Astrocyte of the hippocampus (primary cell): ENCODE results near the gene JAM3.
A peak's percentile ranks its signal among the peaks of the same experiment; 100 is the strongest.

ENCODE experiments used
- DNase-seq: peaks from one replicate; pipeline ENCODE4 v3.0.0; 2011; ENCODE audit warnings: low read depth, low spot score

JAM3 gene

DNA sequence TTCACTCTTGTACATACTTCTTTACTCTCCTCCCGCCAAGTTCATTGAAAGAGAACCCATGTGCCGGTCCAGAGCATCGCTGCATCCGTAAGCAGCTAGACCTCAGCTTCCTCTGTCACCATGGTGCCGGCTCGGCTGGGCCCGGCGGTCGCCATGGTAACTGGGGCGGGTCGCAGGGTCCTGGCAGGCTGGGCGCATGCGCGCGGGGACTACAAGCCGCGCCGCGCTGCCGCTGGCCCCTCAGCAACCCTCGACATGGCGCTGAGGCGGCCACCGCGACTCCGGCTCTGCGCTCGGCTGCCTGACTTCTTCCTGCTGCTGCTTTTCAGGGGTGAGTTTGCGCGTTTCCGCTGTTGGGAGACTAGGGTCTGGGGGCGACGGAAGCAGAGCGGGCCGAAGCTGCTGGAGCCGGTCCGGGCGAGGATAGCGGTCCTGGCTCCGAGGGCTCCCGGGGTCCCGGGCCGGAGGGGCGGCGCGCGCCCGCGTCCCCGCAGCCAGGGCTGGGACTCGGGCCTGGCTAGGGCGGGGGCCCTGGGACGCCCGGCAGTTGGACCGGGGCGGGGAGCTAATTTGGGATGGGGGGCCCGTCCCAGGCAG lies at the start of gene JAM3:
Gene JAM3 (plus strand): TSS at position 244 of the 597 bp plus-strand sequence. CDS start 12 bp downstream, at position 256.
- peak; percentile 99 for DNase-seq

DNA sequence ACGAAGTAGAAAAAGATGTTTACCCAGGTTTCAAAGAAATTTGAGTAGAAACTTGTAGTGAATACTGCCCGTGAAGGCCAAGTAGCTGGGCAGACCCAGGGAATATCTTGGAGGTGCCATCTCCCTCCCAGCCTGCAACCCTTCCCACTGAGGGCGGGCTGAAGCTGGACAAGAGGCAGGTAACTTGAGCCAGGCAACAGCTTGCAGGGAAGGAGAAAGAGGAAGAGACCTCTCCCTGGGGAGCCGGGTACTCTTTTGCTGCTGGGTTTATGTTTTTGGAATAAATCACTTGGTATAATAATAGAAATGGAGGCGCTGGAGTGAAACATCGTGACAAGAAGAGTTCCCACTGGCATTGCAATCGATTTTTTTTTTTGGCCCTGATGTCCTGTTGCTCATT lies 49.4 kb upstream of the JAM3 start:
- no peak for DNase-seq

DNA sequence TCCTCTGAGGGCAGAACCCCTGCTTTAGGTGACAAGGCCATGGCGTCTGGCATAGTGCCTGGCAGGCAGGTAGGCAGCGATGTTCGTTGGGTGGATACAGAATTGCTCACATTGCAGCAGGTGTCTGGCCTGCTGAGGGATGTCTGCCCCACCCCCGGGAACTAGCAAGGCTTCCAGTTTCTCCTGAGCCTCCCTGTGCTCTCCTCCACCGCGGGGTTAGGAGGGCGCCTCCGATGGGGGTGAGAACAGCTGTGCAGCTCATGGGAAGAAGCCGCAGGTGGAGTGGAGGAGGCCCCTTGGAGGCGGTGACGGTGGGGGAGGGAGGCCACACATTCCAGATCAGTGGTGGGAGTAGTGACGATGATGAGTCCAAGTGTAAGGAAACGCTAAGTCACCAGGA lies 48.3 kb upstream of the JAM3 start:
- DNase-seq: no peak

DNA sequence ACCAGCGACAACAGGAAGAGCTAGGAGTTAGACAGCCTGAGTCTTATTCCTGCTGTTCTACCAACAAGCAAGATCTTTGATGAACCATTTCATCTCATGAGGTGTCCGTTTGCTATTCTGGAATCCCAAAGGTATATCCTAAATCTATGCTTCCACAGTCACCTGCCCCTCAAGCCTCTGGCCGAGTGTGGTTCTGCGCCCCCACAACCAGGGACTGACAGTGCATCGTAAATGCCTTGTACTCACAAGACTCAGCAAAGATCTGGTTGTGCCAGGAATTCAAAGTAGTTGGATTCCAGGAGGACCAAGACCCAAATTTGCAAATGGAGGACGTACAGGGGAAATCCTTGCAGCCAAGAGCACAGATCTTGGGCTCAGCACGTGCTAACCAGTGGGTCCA lies 47.5 kb upstream of the JAM3 start:
- no peak for DNase-seq

DNA sequence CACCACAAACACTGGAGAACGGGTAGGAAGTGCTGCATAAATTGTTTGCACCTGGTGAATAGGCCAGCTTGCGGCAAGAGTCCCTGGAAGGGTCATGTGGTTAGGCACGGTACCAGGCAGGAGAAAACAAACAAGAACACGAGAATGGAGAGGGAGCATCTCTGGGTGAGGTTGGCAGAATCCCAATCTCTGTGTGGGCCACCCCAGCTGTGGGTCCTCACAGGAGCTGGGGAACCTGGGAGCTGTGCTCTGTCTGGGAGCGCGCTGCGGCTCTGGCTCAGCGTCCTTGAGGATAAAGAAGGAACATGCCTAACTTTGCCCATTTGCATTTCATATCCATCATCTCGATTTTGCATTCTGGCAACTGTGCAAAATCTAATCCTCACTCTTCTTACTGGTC lies 46.1 kb upstream of the JAM3 start:
- no peak for DNase-seq

DNA sequence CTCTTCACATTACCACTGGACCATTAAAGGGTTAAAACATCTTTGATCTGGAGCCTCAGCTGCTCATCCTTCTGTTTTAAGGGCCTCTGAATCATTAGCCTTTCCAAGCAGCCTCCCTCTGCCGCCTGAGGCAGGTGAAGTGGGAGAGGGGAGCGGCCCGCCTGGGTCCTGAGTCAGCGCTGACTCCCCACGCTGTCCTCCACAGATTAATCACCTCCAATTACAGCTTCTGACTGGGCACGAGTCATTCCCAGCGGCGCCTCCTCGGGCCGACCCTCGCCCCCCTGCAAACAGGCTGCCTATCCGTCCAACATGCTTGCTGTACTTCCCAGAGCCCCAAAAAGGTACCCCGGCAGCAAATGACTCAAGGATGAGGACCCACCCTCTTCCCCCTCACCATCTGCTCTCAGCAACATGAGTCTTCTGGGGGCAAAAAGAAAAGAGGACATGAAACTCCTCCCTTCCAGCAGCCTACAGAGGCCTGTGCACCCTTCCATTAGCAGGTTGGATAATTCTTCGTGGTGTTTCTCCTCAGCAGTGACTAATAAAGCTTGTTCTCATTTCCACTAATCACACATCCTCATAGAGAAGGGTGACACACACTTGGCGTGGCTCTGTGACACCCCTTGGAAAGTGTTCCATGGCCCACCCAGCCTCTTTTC lies 44.3 kb upstream of the JAM3 start:
- peak; percentile 63 for DNase-seq

DNA sequence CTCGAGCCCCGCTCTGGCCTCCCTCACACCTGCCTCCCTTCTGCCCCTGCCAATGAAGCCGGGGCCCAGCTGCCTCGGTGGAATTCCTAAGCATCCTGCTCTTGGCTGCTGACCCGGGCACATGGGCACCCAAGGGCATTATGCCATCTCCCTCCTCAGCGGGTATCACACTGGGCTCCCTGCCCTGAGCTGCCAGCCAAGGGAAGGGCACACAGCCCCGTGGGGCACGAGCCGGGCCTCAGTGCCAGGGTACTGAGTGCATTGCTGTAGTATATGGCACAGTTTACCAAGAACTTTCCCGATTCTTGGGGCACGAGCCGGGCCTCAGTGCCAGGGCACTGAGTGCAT lies 43.8 kb upstream of the JAM3 start:
- no peak for DNase-seq

DNA sequence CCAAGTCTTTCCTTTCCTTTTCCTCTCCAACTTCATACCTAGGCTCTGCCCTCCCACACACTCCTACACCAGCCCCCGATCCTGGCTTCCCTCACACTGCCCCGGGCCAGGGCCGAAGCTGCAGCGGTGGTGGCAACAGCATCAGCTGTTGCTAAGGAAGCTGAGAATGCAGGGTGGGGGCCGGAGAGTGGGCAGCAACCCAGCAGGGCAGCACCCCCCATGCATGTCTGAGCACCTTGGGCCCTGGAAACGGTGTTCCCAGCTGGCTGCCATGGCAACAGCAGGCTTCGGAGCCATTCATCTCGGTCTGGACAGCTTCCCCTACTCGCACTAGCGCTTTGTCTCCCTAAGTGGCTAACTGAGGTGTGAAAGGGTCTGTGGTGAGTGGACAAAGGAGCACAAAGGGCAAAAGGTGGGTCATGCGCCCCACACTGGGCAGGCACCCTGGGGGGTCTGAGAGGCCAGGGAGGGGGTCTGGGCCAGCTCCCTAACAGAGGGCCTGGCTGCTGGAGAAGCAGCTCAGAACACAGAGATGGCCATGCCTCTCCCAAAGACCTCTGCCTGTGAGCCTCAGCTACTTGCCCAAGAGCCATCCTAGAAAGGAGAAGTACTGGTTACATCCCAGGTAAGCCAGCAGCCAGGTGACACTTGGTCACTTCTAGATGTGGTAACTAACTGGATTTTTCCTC lies 42.1 kb upstream of the JAM3 start:
- DNase-seq: peak; percentile 65

DNA sequence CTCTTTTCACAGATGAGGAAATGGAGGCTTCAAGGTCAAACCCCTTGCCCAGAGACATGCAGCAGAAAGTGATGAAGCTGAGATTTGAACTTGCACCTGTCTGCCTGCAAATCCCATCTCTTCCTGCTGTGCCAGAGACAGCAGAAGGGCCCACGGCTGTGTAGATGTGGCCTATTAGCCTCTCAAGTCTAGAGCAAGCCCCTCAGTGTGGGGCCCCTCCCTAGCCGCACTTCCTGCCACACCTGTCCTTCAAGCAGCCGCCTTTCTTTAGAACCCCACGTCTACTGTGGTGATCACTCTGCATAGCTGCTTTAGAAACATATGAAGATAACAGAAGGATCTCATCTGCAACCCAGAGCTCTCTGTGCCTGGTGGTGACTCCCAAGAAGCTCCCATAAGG lies 41.2 kb upstream of the JAM3 start:
- DNase-seq: no peak

DNA sequence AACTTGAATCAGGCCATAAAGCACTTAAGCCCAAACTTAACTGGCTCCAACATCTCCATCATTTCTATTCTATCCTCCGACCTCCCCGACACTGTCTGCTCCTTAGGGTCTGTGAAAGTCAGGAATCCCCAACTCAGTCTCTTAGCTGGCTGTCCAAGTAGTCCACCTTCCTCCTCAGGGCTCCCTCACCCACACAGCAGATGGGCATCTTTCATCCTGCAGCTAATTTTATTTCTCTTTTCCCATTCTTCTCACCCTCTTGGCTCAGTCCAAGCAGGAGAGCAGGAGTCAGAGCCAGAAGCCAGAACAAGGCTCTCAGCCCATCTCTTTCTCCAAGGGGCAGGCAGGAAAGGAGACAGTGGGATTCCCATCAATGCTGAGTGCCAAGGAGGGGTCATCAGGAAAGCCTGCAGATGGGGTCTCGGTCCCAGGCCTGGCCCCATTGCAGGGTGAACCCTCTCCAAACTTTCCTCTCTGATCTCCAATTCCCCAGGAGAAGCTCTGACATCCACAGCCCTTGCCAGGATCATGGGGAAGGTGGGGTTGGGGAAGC lies 40.4 kb upstream of the JAM3 start:
- DNase-seq: no peak

DNA sequence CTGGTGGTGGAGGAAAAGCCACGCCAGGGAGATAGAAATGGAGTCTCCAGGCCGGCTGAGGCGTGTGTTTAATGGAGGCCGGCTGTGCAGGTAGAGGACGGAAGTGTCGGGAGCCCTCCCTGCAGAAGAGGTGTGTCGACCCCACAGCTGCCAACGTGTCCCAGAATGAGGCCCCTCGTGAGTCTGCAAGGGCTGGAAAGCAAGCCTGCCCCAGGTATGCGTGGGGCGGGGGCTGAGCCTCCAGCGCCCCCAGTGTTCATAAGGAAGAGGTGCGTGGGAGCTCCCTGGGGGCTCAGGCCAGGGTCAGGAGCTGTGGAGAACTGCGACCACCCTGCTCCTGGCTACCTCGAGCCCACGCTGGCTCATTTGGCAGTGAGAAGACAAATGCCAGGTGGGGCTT lies 38.0 kb upstream of the JAM3 start:
- DNase-seq: no peak

DNA sequence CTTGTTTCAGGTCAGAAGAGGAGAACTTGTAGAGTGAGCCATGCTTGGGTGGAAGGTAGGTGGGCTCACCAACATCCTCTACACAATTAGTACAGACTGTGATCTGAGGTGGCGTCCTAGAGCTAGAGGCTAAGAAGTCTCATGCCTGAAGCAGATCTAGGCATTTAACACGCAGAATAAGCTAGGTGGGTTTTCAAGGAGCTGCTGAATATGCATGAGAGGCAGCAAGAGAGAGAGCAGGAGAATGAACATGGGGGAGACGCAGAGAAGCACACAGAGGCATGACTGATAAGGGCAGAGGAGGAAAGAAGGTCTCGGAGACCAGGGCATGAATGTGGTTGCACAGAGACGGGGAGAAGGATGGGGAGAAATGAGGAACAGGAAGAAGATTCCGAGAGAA lies 36.8 kb upstream of the JAM3 start:
- no peak for DNase-seq

DNA sequence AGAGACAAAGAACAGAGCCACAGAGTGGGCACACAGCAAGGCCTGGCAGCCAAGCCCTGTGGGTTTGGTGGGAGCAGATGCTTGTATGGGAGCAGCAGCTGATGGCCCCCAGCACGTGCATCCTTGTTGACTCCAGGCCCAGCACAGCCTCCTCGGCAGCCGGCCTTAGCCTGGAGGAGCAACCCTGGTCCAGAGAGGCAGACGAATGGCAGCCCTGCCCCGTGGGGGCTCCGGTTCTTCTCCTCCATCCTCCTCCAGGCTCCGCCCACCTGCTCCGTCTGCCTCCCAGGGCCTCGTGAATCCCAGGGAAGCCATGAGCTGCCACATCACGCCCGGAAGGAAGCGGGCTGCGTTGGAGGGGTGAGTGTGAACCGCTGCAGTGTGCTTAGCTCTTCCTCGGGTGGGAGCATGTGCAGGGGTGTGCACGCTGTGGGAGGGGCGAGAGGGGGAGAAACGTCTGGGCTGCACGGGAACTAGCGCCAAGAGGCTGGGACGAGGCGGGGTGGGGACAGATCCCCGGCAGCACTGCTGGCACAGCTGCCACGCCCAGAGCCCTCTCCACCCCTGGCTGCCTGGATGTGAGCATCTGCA lies 36.3 kb upstream of the JAM3 start:
- DNase-seq: no peak

DNA sequence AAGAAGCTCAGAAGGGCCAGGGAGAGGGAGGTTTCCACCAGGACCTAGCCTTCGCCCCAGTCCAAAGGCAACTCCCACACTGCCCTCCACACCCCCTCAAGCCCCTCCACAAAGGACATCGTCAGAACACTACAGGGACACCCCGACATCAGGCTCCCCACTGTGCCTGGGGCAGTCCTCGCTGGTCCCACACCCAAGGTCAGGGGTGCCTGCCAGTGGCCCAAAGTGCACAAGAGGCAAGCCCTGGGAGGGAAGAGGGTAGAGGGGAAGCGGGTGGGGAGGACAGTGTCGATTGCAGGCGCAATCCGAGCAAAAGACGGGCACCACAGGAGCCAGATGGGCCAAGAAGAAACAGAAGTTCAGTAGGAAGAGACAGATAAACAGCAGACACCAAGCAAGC lies 35.6 kb upstream of the JAM3 start:
- no peak for DNase-seq

DNA sequence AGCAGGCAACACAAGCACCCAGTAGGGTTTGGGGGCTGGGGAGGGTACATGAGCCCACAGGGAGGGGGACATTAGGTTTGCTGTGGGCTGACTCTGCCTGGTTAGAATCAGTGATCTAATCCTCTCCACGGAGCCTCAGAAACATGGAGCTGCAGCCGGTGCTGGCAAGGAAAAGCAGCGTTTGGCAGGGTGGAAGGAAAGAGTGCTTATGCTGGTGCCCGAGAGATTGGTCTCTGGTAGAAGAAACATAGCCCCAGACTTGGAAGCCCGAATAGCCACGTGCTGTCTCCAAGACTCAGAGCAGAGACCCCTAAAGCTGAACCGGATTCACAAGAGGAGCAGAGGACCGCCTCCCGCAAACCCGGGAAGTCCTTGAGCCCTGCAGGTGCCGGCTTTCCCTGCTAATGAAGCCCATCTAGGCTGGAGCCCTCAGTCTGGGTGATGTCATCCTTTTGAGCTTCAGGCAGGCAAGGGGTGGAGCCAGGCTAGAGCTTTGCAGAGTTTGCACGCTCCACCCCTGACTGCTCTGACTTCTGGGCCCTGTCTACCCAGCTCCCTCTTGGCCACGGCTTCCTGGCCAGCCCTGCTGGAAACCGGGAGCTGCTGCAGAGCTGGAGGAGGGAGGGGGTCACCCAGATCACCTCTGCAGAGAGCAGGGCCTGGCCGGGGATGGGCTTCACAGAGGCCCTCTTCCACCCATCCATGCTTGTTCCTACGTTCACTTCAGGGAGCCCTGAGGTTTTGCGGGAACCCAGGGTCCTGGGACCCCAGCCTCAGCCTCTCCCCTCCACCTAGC lies 35.0 kb upstream of the JAM3 start:
- peak; percentile 92 for DNase-seq

DNA sequence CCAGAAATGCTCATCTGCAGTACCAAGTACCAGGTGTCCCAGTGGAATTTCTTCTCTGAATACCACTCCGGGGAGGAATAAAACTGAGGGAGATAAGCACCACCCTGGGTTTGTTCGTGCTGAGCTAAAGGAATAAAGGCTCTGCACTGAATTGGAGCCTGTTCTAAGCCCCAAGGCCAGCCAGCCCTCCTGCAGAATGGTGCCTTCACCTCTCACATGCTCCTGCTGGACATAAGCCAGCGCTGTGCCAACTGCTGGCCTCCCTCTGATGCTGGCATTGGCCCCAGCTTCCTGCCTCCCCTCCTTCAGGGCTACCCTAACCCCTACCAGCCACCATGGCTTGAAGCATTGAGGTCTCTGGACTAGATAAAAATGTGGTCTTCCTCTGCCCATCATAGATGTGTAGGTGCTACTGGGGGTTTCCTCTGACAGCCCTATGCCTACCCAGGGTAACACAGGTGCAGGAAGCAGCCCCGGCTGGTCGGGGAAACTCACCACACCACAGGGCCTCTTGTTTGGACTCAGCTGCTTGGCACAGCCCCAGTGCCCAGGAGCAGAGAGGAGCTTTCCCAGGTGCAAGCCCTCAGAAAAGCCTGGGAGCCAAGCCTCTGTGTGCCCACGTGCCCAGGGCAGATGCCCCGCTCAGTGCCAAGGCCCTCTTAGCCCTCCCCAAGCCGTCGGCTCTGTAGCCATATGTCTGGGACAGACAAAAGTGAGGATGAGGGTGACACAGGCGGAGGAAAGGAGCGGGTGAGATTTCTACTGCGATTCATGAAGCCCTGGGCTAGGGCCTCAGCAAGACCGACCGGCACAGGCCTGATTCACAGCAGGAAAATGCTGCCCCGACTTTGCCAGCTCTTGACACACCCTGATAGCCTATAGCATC lies 34.1 kb upstream of the JAM3 start:
- DNase-seq: no peak

DNA sequence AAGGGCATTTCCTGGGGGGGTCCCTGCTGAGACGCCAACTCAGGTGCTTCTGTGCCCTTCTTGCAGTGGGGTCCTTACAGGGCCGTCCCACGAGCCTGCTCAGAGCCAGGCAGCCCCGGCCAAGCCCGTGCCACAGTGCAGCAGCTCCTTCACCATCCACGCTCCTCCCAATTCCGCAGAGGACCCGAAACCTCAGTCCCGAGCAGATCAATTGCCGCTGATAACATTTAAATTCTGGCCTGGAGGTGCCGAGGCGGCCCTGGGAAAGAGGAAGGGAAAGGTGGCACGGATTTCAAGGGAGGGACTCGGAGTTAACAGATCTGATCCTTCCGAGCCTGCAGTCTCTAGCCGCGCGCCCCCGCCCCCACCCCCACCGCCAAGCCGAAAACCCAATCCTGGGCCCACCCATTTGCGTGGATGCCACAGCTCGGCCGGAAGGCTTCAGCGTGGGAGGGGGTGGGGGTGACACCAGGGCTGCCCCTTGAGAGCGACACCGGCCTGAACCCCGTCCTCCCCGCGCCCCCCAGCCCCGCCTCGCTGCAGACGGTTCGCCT lies 32.3 kb upstream of the JAM3 start:
- peak; percentile 16 for DNase-seq

DNA sequence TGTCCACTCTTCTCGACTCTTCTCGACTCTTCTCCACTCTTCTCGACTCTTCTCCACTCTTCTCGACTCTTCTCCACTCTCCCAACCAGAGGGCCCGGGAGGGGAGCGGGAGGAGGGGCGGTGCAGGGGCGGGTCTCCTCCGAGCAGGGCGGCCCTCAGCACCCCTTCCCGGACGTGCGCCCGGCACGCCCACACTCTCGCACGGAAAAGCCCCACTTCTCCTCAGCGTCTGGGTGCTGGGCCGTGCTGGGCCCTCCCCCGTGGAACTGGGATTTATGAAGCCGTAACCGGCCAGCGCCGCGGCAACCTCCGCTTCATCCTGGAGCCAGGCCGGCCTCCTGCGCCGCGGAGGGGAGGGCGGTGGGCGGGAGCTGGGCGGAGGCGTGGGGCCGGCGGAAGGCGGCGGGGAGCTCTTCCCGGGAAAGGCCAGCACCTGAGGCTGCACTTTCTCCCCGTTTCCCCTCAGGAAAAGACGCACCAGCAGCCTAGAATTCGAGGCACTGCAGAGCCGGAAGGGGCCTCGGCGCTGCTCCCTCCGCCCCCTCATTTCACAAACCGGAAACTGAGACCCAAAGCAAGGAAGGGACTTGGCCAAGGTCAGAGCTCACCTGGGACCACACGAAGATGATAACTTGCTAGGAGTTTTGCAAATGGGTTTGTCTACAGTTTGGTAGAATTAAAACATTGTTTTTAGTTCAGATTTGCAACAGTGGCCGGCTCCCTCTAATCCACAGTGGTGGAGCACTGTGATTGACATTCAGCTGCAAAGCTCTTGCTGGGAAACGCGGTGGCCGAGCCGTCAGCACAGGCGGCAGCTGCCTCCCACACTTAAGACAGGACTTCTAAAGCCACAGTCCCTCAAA lies 31.6 kb upstream of the JAM3 start:
- DNase-seq: peak; percentile 81

DNA sequence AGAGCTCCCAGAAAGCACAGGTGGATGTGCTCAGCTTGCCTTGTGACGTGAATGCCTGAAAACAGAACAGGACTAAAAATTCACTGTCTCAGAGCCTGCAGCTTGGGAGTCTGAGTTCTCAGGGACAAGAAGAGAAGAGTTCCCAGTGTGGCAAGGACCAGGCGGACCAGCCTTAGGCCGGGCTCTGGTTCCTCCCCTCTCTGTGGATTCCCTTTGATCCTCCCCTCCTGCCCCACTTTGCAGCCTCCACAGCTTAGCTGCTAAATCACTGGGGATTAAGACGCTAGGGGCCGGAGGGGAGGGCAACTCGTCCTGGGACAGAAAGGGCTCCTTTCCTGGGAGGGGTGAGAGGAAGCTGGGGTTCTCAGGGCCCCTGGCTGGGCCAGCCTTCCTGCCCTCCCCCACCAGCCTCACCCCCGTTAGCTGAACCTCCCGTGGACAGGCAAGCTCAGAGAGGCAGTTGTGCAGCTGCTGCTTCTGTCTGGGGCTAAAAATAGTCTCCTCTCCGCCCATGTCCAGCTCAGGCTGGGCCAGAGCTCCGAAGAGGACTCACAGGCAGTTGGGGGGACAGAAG lies 29.9 kb upstream of the JAM3 start:
- no peak for DNase-seq
